NT2/D1 (cell line): ENCODE results near the gene LRRC8C.

ENCODE experiments used
- YY1 ChIP-seq: IDR thresholded peaks from 2 replicates; pipeline ENCODE4 v1.6.1; 2011; ENCODE audit not compliant: insufficient read length, insufficient read depth
- ZNF274 ChIP-seq: IDR thresholded peaks from 2 replicates; pipeline ENCODE4 v1.6.1; 2011; ENCODE audit warnings: mild to moderate bottlenecking, low read depth, low read length

DNA sequence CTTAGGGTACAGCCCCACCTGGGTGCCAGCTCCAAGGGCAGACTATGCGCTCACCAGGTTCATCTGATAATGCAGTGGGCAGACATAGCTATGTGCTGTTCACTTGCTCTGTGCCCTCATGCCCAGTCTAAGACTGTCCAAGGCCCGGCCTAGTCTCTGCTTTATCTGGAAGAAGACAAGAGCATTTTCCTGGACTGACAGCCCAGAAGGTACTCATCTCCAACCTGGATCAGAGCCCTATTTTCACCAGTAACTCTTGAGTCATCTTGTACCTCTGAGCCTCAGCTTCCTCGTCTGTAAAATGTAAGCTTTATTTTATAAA lies 28.5 kb upstream of the LRRC8C start:
- TF ChIP-seq ZNF274 (no peak), YY1 (no peak)
